ENCODE data around the gene IL15.
"Not testable (repeated sequence)": the region's sequence is repeated elsewhere in the genome, so short reads cannot be mapped to it uniquely, and the experiment has no call there.

IL15 gene

GRCh38 chr4:141658309-141658708 is 21.9 kb downstream of the IL15 start:
- no peaks in the 10 kb centered on the region for H3K4me1 ChIP-seq (ENCODE audit: insufficient read depth, low read length)

GRCh38 chr4:141659539-141659938 is 23.2 kb downstream of the IL15 start:
- Histone ChIP-seq H3K4me1 (ENCODE audit: insufficient read depth, low read length) (no peaks in the 10 kb centered on the region), H3K36me3 (ENCODE audit: insufficient read depth, low read length) (no peaks in the 10 kb centered on the region), H3K9ac (ENCODE audit: low read depth, low read length) (no peak overlapping the region), H3K9me3 (ENCODE audit: control insufficient read depth, insufficient read depth, low read length) (no peaks in the 10 kb centered on the region)

More at GRCh38 chr4:141658309-141658708, 21.9 kb downstream of the IL15 start:
- Histone ChIP-seq H3K9me3 (ENCODE audit: control insufficient read depth, insufficient read depth, low read length) (no peaks in the 10 kb centered on the region), H3K9ac (ENCODE audit: low read depth, low read length) (no peak overlapping the region), H3K36me3 (ENCODE audit: insufficient read depth, low read length) (no peaks in the 10 kb centered on the region)

GRCh38 chr4:141660880-141661279 is 24.5 kb downstream of the IL15 start:
- H3K9me3 ChIP-seq (ENCODE audit: control insufficient read depth, insufficient read depth, low read length): no peaks in the 10 kb centered on the region
- H3K9ac ChIP-seq (ENCODE audit: low read depth, low read length): no peak overlapping the region
- no peaks in the 10 kb centered on the region for H3K36me3 ChIP-seq (ENCODE audit: insufficient read depth, low read length)
- H3K4me1 ChIP-seq (ENCODE audit: insufficient read depth, low read length): no peaks in the 10 kb centered on the region

- H3K36me3 ChIP-seq (ENCODE audit: insufficient read depth, low read length): no peaks in the 10 kb centered on the region
- H3K4me1 ChIP-seq (ENCODE audit: insufficient read depth, low read length): no peaks in the 10 kb centered on the region
- H3K9ac ChIP-seq (ENCODE audit: low read depth, low read length): no peak overlapping the region
- no peaks in the 10 kb centered on the region for H3K9me3 ChIP-seq (ENCODE audit: control insufficient read depth, insufficient read depth, low read length)
Measured at GRCh38 chr4:141668200-141668910, 32.0 kb downstream of the IL15 start.

GRCh38 chr4:141669501-141669900 is 33.1 kb downstream of the IL15 start:
- Histone ChIP-seq H3K9me3 (ENCODE audit: control insufficient read depth, insufficient read depth, low read length) (no peaks in the 10 kb centered on the region), H3K36me3 (ENCODE audit: insufficient read depth, low read length) (no peaks in the 10 kb centered on the region), H3K4me1 (ENCODE audit: insufficient read depth, low read length) (no peaks in the 10 kb centered on the region), H3K9ac (ENCODE audit: low read depth, low read length) (no peak overlapping the region)

DNA sequence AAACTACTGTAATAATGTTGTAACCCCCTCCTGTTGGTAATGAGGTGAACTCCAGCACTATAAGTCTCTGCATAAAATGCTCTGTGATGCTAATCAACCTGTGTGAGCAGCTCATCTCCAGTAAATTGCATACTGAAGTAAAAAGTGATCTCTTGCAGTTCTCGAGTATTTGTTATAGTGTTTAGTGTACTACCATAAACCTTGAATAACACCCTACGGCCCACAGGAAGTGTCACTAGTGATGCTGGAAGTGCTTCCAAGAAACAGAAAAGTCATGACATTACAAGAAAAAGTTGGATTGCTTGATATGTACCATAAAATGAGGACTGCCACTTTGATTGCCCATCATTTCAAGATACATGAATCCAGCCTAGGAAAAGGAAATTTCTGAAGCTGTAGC is 39.0 kb downstream of the IL15 start:
- Histone ChIP-seq H3K36me3 (ENCODE audit: insufficient read depth, low read length) (no peaks in the 10 kb centered on the region), H3K4me1 (ENCODE audit: insufficient read depth, low read length) (0 out of 2 replicates have a peak, but pooled peaks cover 5% of the 10 kb centered on the region)

DNA sequence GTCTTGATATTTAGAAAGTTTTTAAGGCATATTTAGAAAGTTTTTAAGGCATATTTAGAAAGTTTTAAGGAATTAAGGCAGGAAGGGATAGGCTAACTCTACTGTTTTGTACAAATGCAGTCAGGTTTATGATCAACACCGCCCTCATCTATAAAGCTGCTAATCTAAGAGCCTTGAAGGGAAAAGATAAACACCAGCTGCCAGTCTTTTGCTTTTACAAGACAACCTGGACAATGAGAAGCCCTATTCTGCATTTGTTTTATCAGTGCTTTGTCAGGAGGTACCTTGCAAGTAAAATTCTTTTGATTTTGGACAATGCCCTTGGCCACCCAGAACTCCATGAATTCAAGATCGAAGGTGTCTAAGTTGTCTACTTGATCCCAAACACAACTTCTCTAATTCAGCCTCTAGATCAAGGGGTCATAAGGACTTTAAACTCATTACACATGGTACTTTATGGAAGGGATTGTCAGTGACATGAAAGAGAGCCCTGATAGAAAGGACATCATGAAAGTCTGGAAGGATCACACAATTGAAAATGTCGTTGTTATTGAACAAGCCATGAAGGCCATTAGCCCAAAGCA is 39.8 kb downstream of the IL15 start:
- H3K9me3 ChIP-seq (ENCODE audit: control insufficient read depth, insufficient read depth, low read length): no peaks in the 10 kb centered on the region
- no peaks in the 10 kb centered on the region for H3K36me3 ChIP-seq (ENCODE audit: insufficient read depth, low read length)

More for the DNA sequence above, 39.0 kb downstream of the IL15 start:
- H3K9me3 ChIP-seq (ENCODE audit: control insufficient read depth, insufficient read depth, low read length): no peaks in the 10 kb centered on the region
- no peak overlapping the region for H3K9ac ChIP-seq (ENCODE audit: low read depth, low read length)

DNA sequence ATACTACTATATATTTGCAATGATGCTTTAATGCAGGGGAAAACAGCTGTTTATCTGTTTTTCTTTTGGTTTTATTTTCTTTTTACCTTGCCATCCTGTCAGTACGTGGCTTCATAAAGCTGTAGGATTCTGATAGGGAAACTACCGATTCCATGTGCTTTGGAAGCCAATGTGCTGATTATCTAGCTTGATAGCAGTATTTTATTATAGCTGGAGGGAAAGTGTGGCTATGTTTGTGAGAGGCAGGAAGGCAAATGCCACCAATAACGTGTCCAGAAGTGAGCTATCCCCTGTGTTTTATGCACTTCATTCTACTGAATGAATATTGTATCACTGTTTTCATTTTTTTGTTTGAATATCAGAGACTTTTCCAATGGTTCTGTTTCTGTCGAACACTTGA is 43.7 kb downstream of the IL15 start:
- Histone ChIP-seq H3K36me3 (ENCODE audit: insufficient read depth, low read length) (no peaks in the 10 kb centered on the region), H3K9me3 (ENCODE audit: control insufficient read depth, insufficient read depth, low read length) (no peaks in the 10 kb centered on the region), H3K9ac (ENCODE audit: low read depth, low read length) (no peak overlapping the region), H3K4me1 (ENCODE audit: insufficient read depth, low read length) (0 out of 2 replicates have a peak, but pooled peaks cover 5% of the 10 kb centered on the region)

More for the DNA sequence above, 39.8 kb downstream of the IL15 start:
- Histone ChIP-seq H3K9ac (ENCODE audit: low read depth, low read length) (no peak overlapping the region), H3K4me1 (ENCODE audit: insufficient read depth, low read length) (0 out of 2 replicates have a peak, but pooled peaks cover 5% of the 10 kb centered on the region)

GRCh38 chr4:141684785-141685184 is 48.4 kb downstream of the IL15 start:
- no peaks in the 10 kb centered on the region for H3K36me3 ChIP-seq (ENCODE audit: insufficient read depth, low read length)
- H3K9me3 ChIP-seq (ENCODE audit: control insufficient read depth, insufficient read depth, low read length): no peaks in the 10 kb centered on the region
- no peak overlapping the region for H3K9ac ChIP-seq (ENCODE audit: low read depth, low read length)
- no peaks in the 10 kb centered on the region for H3K4me1 ChIP-seq (ENCODE audit: insufficient read depth, low read length)

DNA sequence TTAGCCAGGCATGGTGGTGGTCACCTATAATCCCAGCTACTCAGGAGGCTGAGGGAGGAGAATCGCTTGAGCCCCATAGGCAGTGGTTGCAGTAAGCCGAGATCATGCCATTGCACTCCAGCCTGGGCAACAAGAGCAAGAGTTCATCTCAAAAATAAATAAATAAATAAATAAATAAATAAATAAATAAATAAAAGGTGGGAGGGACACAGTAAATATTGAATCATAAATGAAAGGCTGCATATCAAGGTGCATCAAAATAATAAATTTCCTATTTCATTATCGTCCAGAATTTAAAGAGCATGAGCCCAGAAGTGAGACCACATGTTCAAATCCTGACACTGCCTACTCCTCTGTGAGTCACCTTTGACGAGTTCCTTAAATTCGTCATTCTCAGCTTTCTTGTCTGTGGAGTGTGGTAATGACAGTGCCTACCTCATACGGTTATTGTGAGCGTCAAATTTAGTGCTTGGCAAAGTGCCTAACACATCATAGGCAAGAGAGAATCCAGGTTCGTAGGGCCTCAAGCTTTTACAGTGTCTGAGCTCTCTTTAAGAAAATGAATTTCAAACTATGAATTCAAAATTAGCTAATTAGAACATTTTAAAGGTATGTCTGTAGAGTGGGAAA is 49.9 kb downstream of the IL15 start:
- Histone ChIP-seq H3K9me3 (ENCODE audit: control insufficient read depth, insufficient read depth, low read length) (no peaks in the 10 kb centered on the region), H3K36me3 (ENCODE audit: insufficient read depth, low read length) (no peaks in the 10 kb centered on the region), H3K9ac (ENCODE audit: low read depth, low read length) (no peak overlapping the region), H3K4me1 (ENCODE audit: insufficient read depth, low read length) (no peaks in the 10 kb centered on the region)

GRCh38 chr4:141686879-141687278 is 50.5 kb downstream of the IL15 start:
- H3K36me3 ChIP-seq (ENCODE audit: insufficient read depth, low read length): no peaks in the 10 kb centered on the region
- H3K9me3 ChIP-seq (ENCODE audit: control insufficient read depth, insufficient read depth, low read length): no peaks in the 10 kb centered on the region
- H3K4me1 ChIP-seq (ENCODE audit: insufficient read depth, low read length): no peaks in the 10 kb centered on the region
- H3K9ac ChIP-seq (ENCODE audit: low read depth, low read length): no peak overlapping the region

GRCh38 chr4:141689726-141690296 is 53.4 kb downstream of the IL15 start:
- H3K9me3 ChIP-seq (ENCODE audit: control insufficient read depth, insufficient read depth, low read length); H3K4me1 ChIP-seq (ENCODE audit: insufficient read depth, low read length); H3K9ac ChIP-seq (ENCODE audit: low read depth, low read length); H3K36me3 ChIP-seq (ENCODE audit: insufficient read depth, low read length): not testable (repeated sequence)

GRCh38 chr4:141691247-141691646 is 54.9 kb downstream of the IL15 start:
- not testable (repeated sequence) for H3K4me1 ChIP-seq (ENCODE audit: insufficient read depth, low read length); H3K9ac ChIP-seq (ENCODE audit: low read depth, low read length); H3K36me3 ChIP-seq (ENCODE audit: insufficient read depth, low read length); H3K9me3 ChIP-seq (ENCODE audit: control insufficient read depth, insufficient read depth, low read length)

DNA sequence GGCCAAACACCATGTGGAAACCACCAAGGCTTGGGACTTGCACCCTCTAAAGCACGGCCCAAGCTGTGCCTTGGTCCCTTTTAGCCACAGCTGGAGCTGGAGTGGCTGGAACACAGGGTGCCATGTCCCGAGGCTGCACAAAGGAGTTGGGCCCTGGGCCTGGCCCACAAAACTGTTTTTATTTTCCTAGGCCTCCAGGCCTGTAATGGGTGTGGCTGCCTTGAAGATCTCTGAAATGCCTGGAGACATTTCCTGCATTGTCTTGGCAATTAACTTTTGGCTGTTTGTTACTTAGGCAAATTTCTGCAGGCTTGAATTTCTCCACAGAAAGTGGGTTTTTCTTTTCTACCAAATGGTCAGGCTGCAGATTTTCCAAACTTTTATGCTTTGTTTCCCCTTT is 55.7 kb downstream of the IL15 start:
- Histone ChIP-seq H3K9me3 (ENCODE audit: control insufficient read depth, insufficient read depth, low read length) (no peaks in the 10 kb centered on the region), H3K36me3 (ENCODE audit: insufficient read depth, low read length) (no peaks in the 10 kb centered on the region), H3K9ac (ENCODE audit: low read depth, low read length) (no peak overlapping the region), H3K4me1 (ENCODE audit: insufficient read depth, low read length) (no peaks in the 10 kb centered on the region)

DNA sequence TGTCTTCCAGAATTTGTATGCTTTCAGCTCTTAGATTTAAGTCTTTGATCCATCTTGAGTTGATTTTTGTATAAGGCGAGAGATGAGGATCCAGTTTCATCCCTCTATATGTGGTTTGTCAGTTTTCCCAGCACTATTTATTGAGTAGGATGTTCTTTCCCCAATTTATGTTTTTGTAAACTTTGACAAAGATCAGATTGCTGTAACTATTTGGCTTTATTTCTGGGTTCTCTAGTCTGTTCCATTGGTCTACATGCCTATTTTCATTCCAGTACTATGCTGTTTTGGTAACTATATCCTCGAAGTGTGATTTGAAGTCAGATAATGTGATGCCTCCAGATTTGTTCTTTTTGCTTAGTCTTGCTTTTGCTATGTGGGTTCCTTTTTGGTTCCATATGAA is 60.7 kb downstream of the IL15 start:
- Histone ChIP-seq H3K9me3 (ENCODE audit: control insufficient read depth, insufficient read depth, low read length) (no peaks in the 10 kb centered on the region), H3K36me3 (ENCODE audit: insufficient read depth, low read length) (no peaks in the 10 kb centered on the region), H3K4me1 (ENCODE audit: insufficient read depth, low read length) (no peaks in the 10 kb centered on the region), H3K9ac (ENCODE audit: low read depth, low read length) (no peak overlapping the region)
